K562 (cell line): ENCODE data around the gene KAT5. TPM values are rescaled to one million over a fixed set of nuclear protein-coding genes. Genes with fewer than 3 reads are reported as not detected.
A peak's percentile ranks its signal among the peaks of the same experiment; 100 is the strongest.

Experiments
- GABPB2 ChIP-seq: fragments of 250-450 bp; sonication (Bioruptor Pico); conservative IDR thresholded peaks from 2 replicates; pipeline ENCODE4 v1.5.1; 2021; ENCODE audit warnings: mild to moderate bottlenecking
- HEY1 ChIP-seq: fragments of 250-450 bp; sonication (Bioruptor Pico); IDR thresholded peaks from 2 replicates; pipeline ENCODE4 v1.5.0; 2020; ENCODE audit warnings: mild to moderate bottlenecking, moderate library complexity, borderline replicate concordance
- HMGN3 ChIP-seq: IDR thresholded peaks from 2 replicates; pipeline ENCODE4 v1.6.1; 2011; ENCODE audit warnings: borderline replicate concordance, low read depth, mild to moderate bottlenecking, mixed read lengths, low read length; ENCODE audit not compliant: insufficient read length; ENCODE audit errors: extremely low read depth
- HNRNPH1 ChIP-seq: fragments of 200-400 bp; formaldehyde crosslinking; optimal IDR thresholded peaks from 2 replicates; pipeline ENCODE3; 2017; ENCODE audit warnings: low read depth, mild to moderate bottlenecking, low read length, moderate library complexity
- MITF ChIP-seq: IDR thresholded peaks from 2 replicates; pipeline ENCODE4 v1.6.1; 2014; ENCODE audit warnings: antibody characterized with exemption
- PHTF2 ChIP-seq: fragments of 250-450 bp; sonication (Bioruptor Pico); IDR thresholded peaks from 2 replicates; pipeline ENCODE4 v1.5.0; 2021; ENCODE audit warnings: mild to moderate bottlenecking
- POLR2AphosphoS2 ChIP-seq: IDR thresholded peaks from 2 replicates; pipeline ENCODE4 v1.6.1; 2012; ENCODE audit warnings: low read length, improper control_type of control experiment
- PRPF4 ChIP-seq: fragments of 200-400 bp; formaldehyde crosslinking; IDR thresholded peaks from one replicate; pipeline ENCODE4 v1.6.1; 2017; ENCODE audit warnings: low read length, low read depth, mild to moderate bottlenecking; ENCODE audit not compliant: insufficient read depth, poor library complexity, severe bottlenecking
- STAG1 ChIP-seq: sonication (generic); formaldehyde crosslinking; IDR thresholded peaks from 2 replicates; pipeline ENCODE4 v1.5.0; 2020; ENCODE audit warnings: missing genetic modification reagents, borderline replicate concordance
- THRB ChIP-seq: fragments of 450-650 bp; formaldehyde crosslinking; conservative IDR thresholded peaks from 2 replicates; pipeline ENCODE4 v1.4.0; 2022; ENCODE audit warnings: mild to moderate bottlenecking, missing genetic modification characterization
- TRIM25 ChIP-seq: fragments of 450-650 bp; IDR thresholded peaks from 2 replicates; pipeline ENCODE4 v1.7.0; 2016; ENCODE audit warnings: borderline replicate concordance
- UBTF ChIP-seq, 2 experiments: IDR thresholded peaks; 2 replicates each; pipeline ENCODE4 v1.6.1; 2012; ENCODE audit warnings: improper control_type of control experiment in 2 of 2, low read depth in 2 of 2, low read length in 2 of 2, borderline replicate concordance in 1 of 2
- USF2 ChIP-seq: sonication (generic); formaldehyde crosslinking; IDR thresholded peaks from 2 replicates; pipeline ENCODE4 v1.5.0; 2020; ENCODE audit warnings: missing genetic modification reagents
- ZEB2 ChIP-seq: fragments of 450-650 bp; IDR thresholded peaks from 2 replicates; pipeline ENCODE4 v1.6.1; 2016
- ZNF197 ChIP-seq: fragments of 200-800 bp; sonication (Bioruptor generic); IDR thresholded peaks from 2 replicates; pipeline ENCODE4 v1.6.1; 2016; ENCODE audit warnings: low read depth, missing genetic modification characterization, missing compliant biosample characterization
- ZNF282 ChIP-seq: sonication (generic); formaldehyde crosslinking; IDR thresholded peaks from 2 replicates; pipeline ENCODE4 v1.8.1; 2023; ENCODE audit warnings: missing genetic modification reagents
- ZNF384 ChIP-seq: IDR thresholded peaks from 2 replicates; pipeline ENCODE4 v1.6.1; 2012; ENCODE audit warnings: low read depth, low read length, improper control_type of control experiment
- ZNF449 ChIP-seq: fragments of 250-450 bp; sonication (Bioruptor Pico); IDR thresholded peaks from 2 replicates; pipeline ENCODE4 v1.8.0; 2022; ENCODE audit warnings: moderate library complexity, mild to moderate bottlenecking, inconsistent platforms
- polyA plus RNA-seq, 8 experiments: library from polyadenylated mRNA; depleted of rRNA in 4 of 8; stranded (reverse) in 5 of 8; unstranded in 3 of 8; fragments of >200 nt; fragmentation: Nextera tagmentation in 2 of 8; fragmentation: Illumina TruSeq in 1 of 8; extraction: Ambion mirVana in 2 of 8; extraction: Trizol in 1 of 8; gene quantifications; 2 replicates each; pipeline versions ENCODE4 v1.2.1 to v1.2.3, GENCODE V29; 2011 to 2014; ENCODE audit warnings: inconsistent platforms in 1 of 8, missing spikeins in 1 of 8
- total RNA-seq, 7 experiments: library from RNA; depleted of rRNA in 6 of 7; stranded (reverse); fragments of >200 nt in 6 of 7; fragmentation: Illumina TruSeq in 2 of 7; extraction: Trizol in 2 of 7; gene quantifications; 2 replicates each; pipeline versions ENCODE4 v1.2.1 to v1.2.3, GENCODE V29; 2011 to 2021; ENCODE audit warnings: low replicate concordance in 1 of 7

KAT5 gene
- total and polyA plus RNA-seq, 9 of the 15 experiments (the other 6 are each of a cell fraction or from before 2014, with no cell fraction given) = 3.6 to 76.8 (median 52.7) TPM

GRCh38 chr11:65720211-65720934 is 8.3 kb downstream of the KAT5 start, which contains the start of gene RNASEH2C (continued):
- TF ChIP-seq ZEB2 (no peak), PRPF4 (no peak), TRIM25 (no peak), PHTF2 (CRISPR knock-in tag) (no peak), STAG1 (CRISPR knock-in tag) (0 out of 2 replicates have a peak, but pooled peaks have one; percentile 1), MITF (no peak), USF2 (no peak), POLR2AphosphoS2 (peak; percentile 82; the same call in 1 of the 2 replicates), HEY1 (no peak), ZNF384 (no peak), GABPB2 (CRISPR knock-in tag) (no peak), HNRNPH1 (no peak), ZNF197 (CRISPR knock-in tag) (0 out of 2 replicates have a peak, but pooled peaks have one; percentile 43), UBTF (IDR thresholded peaks at IDR 0.05; ENCODE audit: borderline replicate concordance in 1 of 2, low read depth in 2 of 2, low read length in 2 of 2) (no peak; a peak in 1 of 4 replicates), ZNF449 (CRISPR knock-in tag) (no peak), ZNF282 (CRISPR knock-in tag) (no peak), HMGN3 (peak; percentile 49), THRB (CRISPR knock-in tag) (no peak)
